C4-2B (cell line): ENCODE data around the gene NPAS3.

Experiments
- CTCF ChIP-seq: fragments of 450-650 bp; conservative IDR thresholded peaks from 2 replicates; pipeline ENCODE4 v1.5.1; 2017; ENCODE audit warnings: mild to moderate bottlenecking
- ZFX ChIP-seq: fragments of 450-650 bp; IDR thresholded peaks from 2 replicates; pipeline ENCODE4 v1.6.1; 2017

GRCh38 chr14:33768458-33768830, 829.8 kb downstream of the NPAS3 start:
- TF ChIP-seq CTCF (no peak), ZFX (no peak)
